Liver (tissue), 9 donors: ENCODE results near the gene CSF2RB. TPM values are rescaled to one million over a fixed set of nuclear protein-coding genes. Genes with fewer than 3 reads are reported as not detected.

Experiments
- DNase-seq: peaks from one replicate; pipeline ENCODE4 v3.0.0-alpha.2; 2017; ENCODE audit warnings: low spot score
- H3K27ac ChIP-seq, 2 donors: one replicate each; pipeline ENCODE4 v1.7.0; 2013; ENCODE audit warnings: inconsistent platforms in 2 of 2, low read length in 2 of 2, control low read depth in 1 of 2, low read depth in 1 of 2, mild to moderate bottlenecking in 1 of 2
- H3K27me3 ChIP-seq, 4 donors: one replicate each; pipeline versions ENCODE4 v1.6.1 to v1.7.0; 2013; ENCODE audit warnings: low read length in 3 of 4, inconsistent platforms in 1 of 4, mild to moderate bottlenecking in 1 of 4, moderate library complexity in 1 of 4; ENCODE audit not compliant: control insufficient read depth in 4 of 4, insufficient read depth in 4 of 4
- H3K36me3 ChIP-seq, 4 donors: one replicate each; pipeline versions ENCODE4 v1.6.1 to v1.7.0; 2013; ENCODE audit warnings: low read length in 3 of 4, mild to moderate bottlenecking in 3 of 4, low read depth in 1 of 4, moderate library complexity in 1 of 4; ENCODE audit not compliant: control insufficient read depth in 4 of 4, insufficient read depth in 3 of 4
- H3K4me1 ChIP-seq, 4 donors: one replicate each; pipeline versions ENCODE4 v1.6.1 to v1.7.0; 2013; ENCODE audit warnings: low read length in 3 of 4, mild to moderate bottlenecking in 3 of 4, moderate library complexity in 1 of 4; ENCODE audit not compliant: control insufficient read depth in 4 of 4, insufficient read depth in 4 of 4
- H3K4me3 ChIP-seq, 3 donors: one replicate each; pipeline versions ENCODE4 v1.6.1 to v1.7.0; 2013; ENCODE audit warnings: low read length in 3 of 3, control low read depth in 1 of 3, low read depth in 1 of 3, mild to moderate bottlenecking in 1 of 3
- H3K9ac ChIP-seq, 2 donors: one replicate each; pipeline ENCODE4 v1.7.0; 2013; ENCODE audit warnings: low read length in 2 of 2, mild to moderate bottlenecking in 2 of 2, moderate library complexity in 2 of 2, control low read depth in 1 of 2, low read depth in 1 of 2
- H3K9me3 ChIP-seq, 4 donors: one replicate each; pipeline versions ENCODE4 v1.6.1 to v1.7.0; 2013; ENCODE audit warnings: low read length in 3 of 4; ENCODE audit not compliant: control insufficient read depth in 4 of 4
- ATF3 ChIP-seq: IDR thresholded peaks from 2 replicates; pipeline ENCODE4 v1.6.1; 2016; ENCODE audit warnings: antibody characterized with exemption
- CTCF ChIP-seq: fragments of 150-350 bp; IDR thresholded peaks from 2 replicates; pipeline ENCODE4 v1.5.1; 2017; ENCODE audit warnings: improper control_type of control experiment, low read depth, low read length; ENCODE audit not compliant: missing input control
- EGR1 ChIP-seq, 2 donors: IDR thresholded peaks; 2 replicates each; pipeline ENCODE4 v1.6.1; 2016 to 2018; ENCODE audit warnings: antibody characterized with exemption in 2 of 2, low read depth in 2 of 2
- FOXA1 ChIP-seq: IDR thresholded peaks from 2 replicates; pipeline ENCODE4 v1.6.1; 2016; ENCODE audit warnings: antibody characterized with exemption
- GABPA ChIP-seq, 2 donors: IDR thresholded peaks in 1 of 2; conservative IDR thresholded peaks in 1 of 2; 2 replicates each; pipeline ENCODE4 v1.6.1; 2016; ENCODE audit warnings: antibody characterized with exemption in 2 of 2, mild to moderate bottlenecking in 1 of 2, moderate library complexity in 1 of 2
- HNF4G ChIP-seq: IDR thresholded peaks from 2 replicates; pipeline ENCODE4 v1.6.1; 2016; ENCODE audit warnings: antibody characterized with exemption
- NR2F2 ChIP-seq: IDR thresholded peaks from 2 replicates; pipeline ENCODE4 v1.6.1; 2016; ENCODE audit warnings: antibody characterized with exemption
- RAD21 ChIP-seq, 2 donors: IDR thresholded peaks; 2 replicates each; pipeline ENCODE4 v1.6.1; 2016; ENCODE audit warnings: antibody characterized with exemption in 2 of 2, mild to moderate bottlenecking in 2 of 2
- REST ChIP-seq: IDR thresholded peaks from 2 replicates; pipeline ENCODE4 v1.6.1; 2016; ENCODE audit warnings: antibody characterized with exemption, mild to moderate bottlenecking
- RXRA ChIP-seq, 2 donors: IDR thresholded peaks; 2 replicates each; pipeline ENCODE4 v1.6.1; 2017 to 2018; ENCODE audit warnings: antibody characterized with exemption in 2 of 2, mild to moderate bottlenecking in 1 of 2
- SP1 ChIP-seq: IDR thresholded peaks from 2 replicates; pipeline ENCODE4 v1.6.1; 2018; ENCODE audit warnings: antibody characterized with exemption, mild to moderate bottlenecking
- TAF1 ChIP-seq: conservative IDR thresholded peaks from 2 replicates; pipeline ENCODE4 v1.6.1; 2016; ENCODE audit warnings: antibody characterized with exemption, mild to moderate bottlenecking
- YY1 ChIP-seq: IDR thresholded peaks from 2 replicates; pipeline ENCODE4 v1.6.1; 2016; ENCODE audit warnings: antibody characterized with exemption, mild to moderate bottlenecking
- ZBTB33 ChIP-seq: IDR thresholded peaks from 2 replicates; pipeline ENCODE4 v1.6.1; 2016; ENCODE audit warnings: antibody characterized with exemption
- WGBS: extraction: QIAGEN DNeasy Blood & Tissue Kit; methylation state at CpG from one replicate; pipeline ENCODE4 v1.1.7; 2013; 5-methylcytosine and 5-hydroxymethylcytosine counted together
- polyA plus RNA-seq, 2 donors: library from polyadenylated mRNA; stranded (reverse) in 1 of 2; unstranded in 1 of 2; fragments of 200-250 nt in 1 of 2; fragments of >200 nt in 1 of 2; fragmentation: Nextera tagmentation in 1 of 2; extraction: Ambion mirVana in 1 of 2; gene quantifications; one replicate each; pipeline versions ENCODE4 v1.2.1 to v1.2.3, GENCODE V29; 2013 to 2015
- total RNA-seq, 2 donors: library from RNA; depleted of rRNA; stranded (reverse); fragments of >200 nt; gene quantifications; one replicate each; pipeline ENCODE4 v1.2.3, GENCODE V29; 2014
- donor health status: healthy.
- donor health status: healthy.
- donor health status: healthy.
- donor health status: healthy.
- donor health status: healthy.

The CSF2RB gene
- total and polyA plus RNA-seq, 4 donors = 0.72 to 10.5 (median 2.3) TPM

GRCh38 chr22:36884349-36885158 is 28.9 kb upstream of the CSF2RB start:
- H3K27ac ChIP-seq = no peak overlapping the region
- DNase-seq = no peak
- H3K4me3 ChIP-seq = no peak overlapping the region
- no peaks in the 10 kb centered on the region for H3K27me3 ChIP-seq
- H3K9ac ChIP-seq = no peak overlapping the region
- TF ChIP-seq YY1 (no peak), EGR1 (IDR thresholded peaks at IDR 0.05; ENCODE audit: low read depth in 2 of 2) (no peak), NR2F2 (no peak), CTCF (no peak), ZBTB33 (no peak)
- no peaks in the 10 kb centered on the region for H3K36me3 ChIP-seq
- H3K4me1 ChIP-seq = no peaks in the 10 kb centered on the region
- WGBS = 66% methylated on average over 5 of the region's 5 CpGs
- H3K9me3 ChIP-seq = no peaks in the 10 kb centered on the region

GRCh38 chr22:36885474-36885873 is 28.0 kb upstream of the CSF2RB start:
- DNase-seq = no peak
- Histone ChIP-seq H3K4me1 (no peaks in the 10 kb centered on the region), H3K27ac (no peak overlapping the region), H3K4me3 (no peak overlapping the region), H3K9me3 (no peaks in the 10 kb centered on the region), H3K36me3 (no peaks in the 10 kb centered on the region), H3K27me3 (no peaks in the 10 kb centered on the region), H3K9ac (no peak overlapping the region)
- TF ChIP-seq HNF4G = no peak
- no peak for TF ChIP-seq REST
- TF ChIP-seq FOXA1 = no peak
- no peak for TF ChIP-seq EGR1 (IDR thresholded peaks at IDR 0.05; ENCODE audit: low read depth in 2 of 2)
- TF ChIP-seq CTCF = no peak
- TF ChIP-seq RAD21 (IDR thresholded peaks at IDR 0.05) = no peak
- TF ChIP-seq TAF1 = no peak
- no peak for TF ChIP-seq SP1
- no peak for TF ChIP-seq GABPA (IDR thresholded peaks at IDR 0.05 in 1 of 2, conservative IDR thresholded peaks at IDR 0.05 in 1 of 2)
- TF ChIP-seq RXRA (IDR thresholded peaks at IDR 0.05) = no peak
- TF ChIP-seq ATF3 = no peak
- 59% methylated on average over 7 of the region's 7 CpGs for WGBS
